Right ventricle myocardium inferior (tissue), 1 donor: ENCODE measurements around the gene DCAF4. TPM values are rescaled to one million over a fixed set of nuclear protein-coding genes. Genes with fewer than 3 reads are reported as not detected.

ENCODE experiments used
- ATAC-seq: fragments of 200-7000 bp; cut with Tn5 transposase; one replicate; pipeline ENCODE4 v1.9.1; 2020; ENCODE audit warnings: mild to moderate bottlenecking, moderate library complexity
- DNase-seq: peaks from one replicate; pipeline ENCODE4 v3.0.0; 2021; ENCODE audit errors: missing footprints
- intact Hi-C: fragments of 100-400 bp; cut with DNase I; formaldehyde crosslinking; loops from one replicate; pipeline ENCODE4 v1.11.0; 2022
- total RNA-seq: library from RNA; stranded (reverse); fragmentation: NEBNext Ultra II Directional; extraction: Animal tissue kit (Norgen Biotek cat#: 25700); gene quantifications from one replicate; pipeline ENCODE4 v1.2.1, GENCODE V29; 2021
- donor health status: DM: no; HTN: yes; CAD: no; lungs with severe emphysema.

Gene DCAF4
- total RNA-seq, 1 donor from 2014 or later = 7.9 TPM

DNA sequence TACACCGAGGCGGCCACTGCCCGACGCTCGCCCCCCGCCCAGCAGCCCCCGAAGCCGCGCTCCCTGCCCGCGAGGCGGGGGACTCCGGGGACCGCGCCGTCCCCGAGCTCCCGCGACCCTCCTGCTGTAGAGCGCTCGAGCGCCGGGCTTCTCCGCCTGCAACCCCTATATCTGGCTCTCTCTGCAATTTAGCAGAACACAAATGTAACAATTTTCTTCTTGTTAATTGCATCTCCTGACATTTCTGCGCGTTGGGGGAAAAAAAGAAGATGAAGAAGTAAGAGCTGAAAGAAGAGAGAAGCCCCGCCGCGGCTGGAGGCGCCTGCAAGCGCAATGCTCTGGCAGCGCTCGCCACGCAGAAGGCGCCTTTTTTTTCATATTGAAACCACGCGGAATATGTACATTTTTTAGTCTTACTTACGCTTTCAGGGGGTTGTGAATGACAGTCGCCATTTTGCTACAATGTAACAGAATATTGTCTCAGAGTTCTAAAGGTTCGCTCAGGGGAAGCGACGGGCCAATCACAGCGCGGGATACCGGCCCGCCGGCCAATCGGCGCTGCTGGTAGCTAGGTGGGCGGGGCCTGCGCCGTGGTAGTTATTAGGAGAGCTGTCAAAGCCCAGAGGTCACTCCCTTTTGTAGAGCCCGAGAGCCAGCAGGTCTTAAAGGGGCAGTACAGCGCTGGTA lies 32.5 kb upstream of the DCAF4 start, which contains the start of gene DPF3:
DPF3 (minus strand) TSS at position 466 of the 687 bp plus-strand sequence; CDS start at position 453, 13 bp downstream.
- intact Hi-C loops = loop anchor here (1.0 to 5.0 kb wide), 3 partner anchors 81 to 276 kb away; no protein-coding TSS in a partner anchor
- ATAC-seq (peak; percentile 98), DNase-seq (peak; percentile 98)

DNA sequence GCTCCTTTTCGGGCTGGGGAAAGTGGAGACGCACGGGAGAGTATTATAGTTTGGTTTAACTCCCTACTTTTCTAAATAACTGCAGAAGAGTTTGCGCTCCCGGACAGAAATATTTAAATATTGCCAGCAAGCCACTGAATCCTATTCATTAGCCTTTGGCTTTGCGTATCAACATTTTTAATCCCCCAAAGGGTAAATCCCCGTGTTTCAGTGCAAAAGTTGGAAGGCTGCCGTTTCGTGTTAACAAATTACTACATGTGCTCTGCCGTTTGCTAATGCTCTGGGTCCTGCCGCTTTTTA lies 32.0 kb upstream of the DCAF4 start:
- no peak for ATAC-seq
- no peak for DNase-seq
- intact Hi-C loops = loop anchor here (1.0 to 5.0 kb wide), 3 partner anchors 82 to 277 kb away; no protein-coding TSS in a partner anchor

DNA sequence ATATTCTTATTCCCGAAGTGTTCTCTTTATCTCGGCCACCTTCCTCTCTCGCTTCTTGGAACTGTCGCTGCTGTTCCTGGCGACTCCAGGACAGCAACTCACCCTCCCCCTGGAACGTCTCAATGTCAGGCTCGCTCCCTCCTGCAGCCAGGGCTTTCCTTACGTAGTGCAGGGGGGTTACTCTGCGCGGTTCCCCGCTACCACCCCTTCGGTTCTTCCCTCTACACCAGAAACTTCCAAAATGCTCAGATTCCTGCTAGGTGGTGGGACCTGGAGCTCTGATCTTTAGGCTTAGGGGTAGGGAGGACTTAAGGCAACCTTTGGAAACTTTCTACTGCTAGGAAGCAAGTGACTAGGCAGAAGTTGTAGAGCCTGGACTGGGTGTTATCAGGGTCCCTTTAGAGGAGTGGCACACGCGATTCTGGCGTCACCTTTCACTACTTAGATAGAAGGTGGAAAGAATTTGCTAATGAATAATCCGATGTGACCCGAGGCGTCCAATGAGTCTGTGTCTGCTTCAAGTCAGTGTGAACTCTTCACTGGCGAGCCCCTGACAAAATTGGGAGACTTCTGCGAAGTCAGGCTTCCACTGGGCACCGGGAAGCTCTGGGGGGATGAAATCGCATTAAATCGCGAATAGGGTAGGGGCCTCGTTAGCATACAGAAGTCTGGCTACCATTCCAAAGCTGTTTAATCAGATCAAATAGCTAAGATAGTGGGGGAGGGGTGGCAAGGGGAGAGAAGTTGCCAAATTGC lies 31.5 kb upstream of the DCAF4 start:
- peak; percentile 56 for ATAC-seq
- intact Hi-C loops = loop anchor here (1.0 to 5.0 kb wide), 3 partner anchors 82 to 278 kb away; no protein-coding TSS in a partner anchor
- DNase-seq = no peak

DNA sequence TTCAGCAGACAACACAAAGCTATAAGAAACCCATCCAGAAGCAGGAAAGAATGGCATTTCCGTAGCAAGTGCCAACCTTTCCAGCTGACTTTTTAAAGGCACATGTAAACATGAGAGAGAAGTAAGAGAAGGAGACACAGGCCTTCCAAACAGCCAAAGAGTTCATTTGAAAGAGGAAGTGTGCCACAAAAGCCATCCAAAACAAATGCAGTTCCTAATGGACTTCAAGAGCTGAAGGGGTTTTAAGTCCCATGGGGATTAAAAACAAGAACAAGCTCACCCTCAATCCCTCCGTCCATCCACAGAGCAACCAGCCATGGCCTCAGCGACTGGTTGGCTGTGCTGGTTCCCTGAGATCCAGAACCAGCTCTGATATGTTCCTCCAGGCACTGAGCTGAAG lies 27.8 kb upstream of the DCAF4 start:
- intact Hi-C loops = no loop called here
- DNase-seq (no peak), ATAC-seq (no peak)

DNA sequence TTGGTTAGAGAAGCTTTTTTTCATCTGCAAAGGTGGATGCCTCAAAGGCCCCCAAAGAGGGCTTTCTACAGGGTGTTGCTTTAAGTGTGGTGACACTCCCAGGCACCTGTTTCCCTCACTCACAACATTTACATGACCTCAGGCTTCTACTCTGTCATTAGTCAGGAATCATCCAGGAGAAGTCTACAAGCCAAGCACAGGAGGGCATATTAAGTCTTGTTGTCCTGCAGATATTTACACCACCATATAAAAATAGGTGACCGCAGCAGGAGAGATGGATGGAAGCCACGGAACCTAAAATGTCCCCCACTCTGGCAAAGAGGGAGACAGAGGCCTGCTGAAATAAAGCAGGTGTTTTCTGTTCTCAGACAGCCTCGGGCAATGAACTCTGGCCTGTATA lies 24.9 kb upstream of the DCAF4 start:
- DNase-seq = no peak
- intact Hi-C loops = loop anchor here (5.0 kb wide), 1 partner anchor 289 kb away; no protein-coding TSS in a partner anchor
- no peak for ATAC-seq

DNA sequence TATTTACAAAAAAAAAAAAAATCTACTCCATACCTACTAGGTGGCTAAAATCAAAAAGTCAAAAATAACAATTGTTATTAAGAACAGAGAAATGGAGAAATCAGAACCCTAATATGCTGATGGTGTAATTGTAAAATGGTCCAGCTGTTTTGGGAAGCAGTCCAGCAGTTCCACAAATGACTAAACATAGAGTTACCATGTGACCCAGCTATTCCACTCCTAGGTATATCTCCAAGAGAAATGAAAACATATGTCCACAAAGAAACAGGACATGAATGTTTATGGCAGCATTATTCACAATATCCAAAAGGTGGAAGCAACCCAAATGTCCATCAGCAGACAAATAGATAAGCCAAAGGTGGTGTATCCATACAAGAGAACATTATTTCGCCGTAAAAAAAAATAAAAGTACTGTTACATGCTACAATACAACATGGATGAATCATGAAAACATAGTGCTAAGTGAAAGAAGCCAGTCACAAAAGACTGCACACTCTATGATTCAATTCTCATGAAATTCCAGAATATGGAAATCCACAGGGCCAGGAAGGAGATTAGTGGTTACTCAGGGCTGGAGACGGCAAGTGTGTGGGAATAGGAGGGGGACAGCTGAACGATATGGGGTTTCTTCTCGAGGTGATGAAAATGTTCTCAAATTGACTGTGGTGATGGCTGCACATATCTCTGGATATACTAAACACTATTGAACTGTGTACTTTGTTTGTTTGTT lies 23.3 kb upstream of the DCAF4 start:
- ATAC-seq (no peak), DNase-seq (no peak)
- intact Hi-C loops = loop anchor here (5.0 kb wide), 1 partner anchor 291 kb away; no protein-coding TSS in a partner anchor

DNA sequence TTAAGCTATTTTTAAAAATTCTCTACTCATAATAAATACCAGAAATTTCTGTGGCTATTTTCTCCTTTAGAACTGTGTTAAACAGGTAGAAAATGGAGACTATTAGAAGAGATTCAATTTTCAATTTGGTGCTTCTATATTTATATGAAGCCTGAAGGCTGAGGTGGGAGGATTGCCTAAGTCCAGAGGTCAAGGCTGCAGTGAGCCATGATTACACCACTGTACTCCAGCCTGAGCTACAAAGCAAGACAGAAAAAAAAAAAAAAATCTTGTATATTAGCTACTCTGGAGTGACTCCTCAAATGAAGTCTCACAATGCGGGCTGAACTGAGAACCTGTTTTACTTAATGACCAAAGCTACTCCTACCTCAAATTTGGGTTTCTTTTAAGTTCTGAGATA lies 22.5 kb upstream of the DCAF4 start:
- intact Hi-C loops = loop anchor here (5.0 kb wide), 1 partner anchor 291 kb away; no protein-coding TSS in a partner anchor
- DNase-seq = no peak
- no peak for ATAC-seq

DNA sequence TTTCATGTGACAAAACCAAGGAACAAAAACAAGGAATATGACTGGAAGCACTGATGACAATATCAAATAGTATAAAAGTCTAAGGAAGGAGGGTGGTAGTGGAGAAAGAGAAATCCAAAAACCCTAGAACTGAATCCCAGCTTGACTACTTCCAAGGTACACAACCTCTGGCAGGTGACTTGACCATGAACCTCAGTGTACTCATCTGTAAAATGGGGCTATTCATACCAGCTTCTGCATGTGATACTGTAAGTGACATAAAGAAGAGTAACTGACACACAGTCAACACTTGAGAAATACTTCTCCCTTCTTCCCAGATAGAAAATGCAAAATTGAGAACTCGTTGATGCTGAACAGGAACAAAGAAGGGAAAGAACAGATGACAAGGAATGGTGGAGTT lies 22.0 kb upstream of the DCAF4 start:
- DNase-seq (no peak), ATAC-seq (no peak)
- intact Hi-C loops = loop anchor here (5.0 kb wide), 1 partner anchor 292 kb away; no protein-coding TSS in a partner anchor

DNA sequence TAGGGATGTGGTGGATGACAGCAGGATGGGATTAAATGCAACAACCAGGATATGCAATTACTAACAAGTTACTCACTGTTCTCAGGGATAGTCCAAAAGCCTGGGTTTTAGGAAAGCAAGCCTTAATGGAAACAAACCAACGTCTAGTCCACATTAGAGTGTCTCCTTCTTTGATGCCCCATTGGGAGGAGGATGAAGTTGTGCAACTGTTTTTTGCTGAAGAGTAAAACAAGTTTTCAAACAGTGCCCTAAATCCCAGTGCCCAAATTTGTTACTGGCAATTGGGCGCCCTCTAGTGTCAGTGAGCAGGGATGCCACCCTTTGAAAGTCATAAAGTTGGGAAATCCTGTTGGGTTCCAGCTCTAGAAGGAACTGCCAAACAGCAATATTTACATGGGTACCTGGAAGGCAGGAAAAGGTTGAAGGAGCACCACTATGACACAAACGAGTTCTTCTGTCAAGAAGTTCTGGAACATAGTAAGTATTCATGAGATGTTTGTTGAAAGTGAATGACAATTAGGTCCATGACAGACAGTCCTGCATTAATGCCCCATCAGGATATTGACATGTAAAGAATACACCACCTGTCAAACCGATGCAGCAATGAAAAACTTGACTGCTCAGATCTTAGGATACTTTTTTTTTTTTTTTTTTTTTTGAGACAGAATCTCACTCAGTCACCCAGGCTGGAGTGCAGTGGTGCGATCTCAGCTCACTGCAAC lies 21.3 kb upstream of the DCAF4 start:
- ATAC-seq (peak; percentile 76), DNase-seq (no peak)
- intact Hi-C loops = loop anchor here (1.0 to 5.0 kb wide), 2 partner anchors 293 to 388 kb away; no protein-coding TSS in a partner anchor

DNA sequence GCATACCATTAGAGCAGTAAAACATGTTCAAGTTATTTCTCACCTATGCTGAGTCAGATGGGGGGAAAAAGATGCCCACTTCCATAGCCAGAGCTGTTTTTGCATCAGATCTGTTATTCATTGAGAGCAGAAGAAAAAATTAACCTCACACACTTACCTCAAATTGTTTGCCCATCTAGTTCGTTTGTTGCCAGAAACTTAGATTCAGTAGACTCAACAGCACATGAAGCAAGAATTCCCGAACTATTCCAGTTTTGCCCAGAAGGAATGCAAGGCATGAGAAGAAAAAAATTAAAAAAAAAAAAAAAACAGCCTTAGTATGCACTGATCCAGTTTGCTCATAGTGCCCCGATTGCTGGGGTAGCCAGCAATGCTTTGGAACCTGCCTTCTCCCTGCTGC lies 19.9 kb upstream of the DCAF4 start:
- intact Hi-C loops = no loop called here
- DNase-seq = no peak

DNA sequence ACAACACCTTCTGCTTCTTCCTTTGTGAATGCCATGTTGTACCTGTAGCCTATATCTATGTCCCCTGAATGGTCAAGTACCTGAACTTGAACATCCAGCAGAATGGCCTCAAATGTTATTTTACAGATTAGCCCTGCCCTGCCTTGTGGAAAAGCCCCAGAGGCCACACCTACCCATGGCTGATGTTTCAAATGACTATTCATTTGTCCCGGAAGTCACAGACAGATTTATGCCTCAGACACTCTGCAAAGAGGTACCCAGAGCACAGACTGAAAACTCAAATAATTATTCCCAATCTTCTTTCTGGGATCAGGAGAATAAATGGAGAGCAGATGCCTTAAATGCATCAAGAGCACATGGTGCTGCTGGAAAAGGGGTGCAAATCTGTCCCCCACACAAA lies 19.4 kb upstream of the DCAF4 start:
- DNase-seq (no peak), ATAC-seq (no peak)
- intact Hi-C loops = no loop called here

More for the DNA sequence above, 19.9 kb upstream of the DCAF4 start:
- no peak for ATAC-seq

DNA sequence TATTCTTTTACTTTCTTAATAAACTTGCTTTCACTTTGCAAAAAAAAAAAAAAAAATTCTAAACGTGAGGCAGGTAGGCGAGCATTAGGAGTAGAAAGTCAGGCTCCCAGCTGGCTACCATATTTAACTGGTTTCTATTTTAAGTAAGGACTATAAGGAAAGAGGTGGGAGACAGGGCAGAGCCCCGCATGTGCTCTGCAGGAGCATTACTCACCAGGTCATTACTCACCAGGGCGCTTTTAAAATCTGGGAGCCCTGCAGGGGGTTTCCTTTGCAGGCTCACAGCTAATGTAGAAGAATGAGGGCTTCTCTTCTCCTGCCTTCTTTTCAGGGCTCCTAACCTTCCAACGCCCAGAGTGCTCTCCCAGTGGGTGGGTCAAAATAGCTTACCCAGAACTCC lies 18.4 kb upstream of the DCAF4 start:
- ATAC-seq = no peak
- DNase-seq = no peak
- intact Hi-C loops = no loop called here

DNA sequence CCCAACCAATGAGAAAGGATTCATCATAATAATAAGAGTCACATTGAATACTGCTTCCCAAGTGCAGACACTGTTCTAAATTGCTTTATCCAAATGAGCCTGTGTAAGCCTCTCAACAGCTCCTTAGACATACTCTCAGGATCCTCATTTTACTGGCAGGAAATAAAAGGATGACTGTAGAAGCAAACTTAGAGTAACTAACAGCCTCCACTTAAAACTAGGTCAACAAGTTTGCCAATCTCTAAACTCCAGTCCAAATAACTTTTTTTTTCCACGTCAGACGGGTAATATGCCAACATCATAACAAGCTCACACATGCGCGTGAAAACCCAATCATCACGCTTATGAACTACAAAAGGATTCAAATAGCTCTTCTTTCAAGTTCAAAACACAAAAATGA lies 17.1 kb upstream of the DCAF4 start:
- intact Hi-C loops = no loop called here
- ATAC-seq (peak; percentile 72), DNase-seq (no peak)

DNA sequence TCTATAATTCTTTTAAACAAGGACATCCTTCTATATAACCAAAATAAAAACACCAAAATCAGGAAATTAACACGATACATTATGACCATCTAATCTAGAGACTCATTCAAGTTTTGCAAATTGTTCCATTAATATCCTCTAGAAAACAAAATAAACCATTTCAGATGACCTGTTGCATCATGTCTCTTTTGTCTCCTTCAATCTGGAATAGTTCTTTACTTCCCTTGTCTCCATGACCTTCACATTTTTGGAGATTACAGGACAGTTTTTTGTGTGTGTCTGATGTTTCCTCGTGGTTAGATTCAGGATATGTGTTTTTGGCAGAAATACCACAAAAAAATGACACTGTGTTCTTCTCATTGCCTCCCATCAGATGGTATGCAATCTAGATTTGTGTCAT lies 12.5 kb upstream of the DCAF4 start:
- intact Hi-C loops = no loop called here
- ATAC-seq = no peak
- no peak for DNase-seq

DNA sequence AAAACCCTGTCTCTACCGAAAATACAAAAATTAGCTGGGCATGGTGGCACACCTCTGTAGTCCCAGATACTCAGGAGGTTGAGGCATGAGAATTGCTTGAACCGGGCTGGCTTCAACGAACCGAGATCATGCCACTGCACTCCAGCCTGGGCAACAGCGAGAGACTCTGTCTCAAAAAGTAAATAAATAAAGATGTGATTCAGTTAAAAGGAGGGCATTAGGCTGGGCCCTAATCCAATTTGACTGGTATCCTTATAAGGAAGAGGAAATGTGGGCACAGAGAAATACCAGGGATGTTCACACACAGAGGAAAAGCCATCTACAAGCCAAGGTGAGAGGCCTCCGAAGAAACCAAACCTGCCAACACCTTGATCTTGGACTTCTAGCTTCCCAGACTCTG lies 10.1 kb upstream of the DCAF4 start:
- ATAC-seq (no peak), DNase-seq (no peak)
- intact Hi-C loops = no loop called here

DNA sequence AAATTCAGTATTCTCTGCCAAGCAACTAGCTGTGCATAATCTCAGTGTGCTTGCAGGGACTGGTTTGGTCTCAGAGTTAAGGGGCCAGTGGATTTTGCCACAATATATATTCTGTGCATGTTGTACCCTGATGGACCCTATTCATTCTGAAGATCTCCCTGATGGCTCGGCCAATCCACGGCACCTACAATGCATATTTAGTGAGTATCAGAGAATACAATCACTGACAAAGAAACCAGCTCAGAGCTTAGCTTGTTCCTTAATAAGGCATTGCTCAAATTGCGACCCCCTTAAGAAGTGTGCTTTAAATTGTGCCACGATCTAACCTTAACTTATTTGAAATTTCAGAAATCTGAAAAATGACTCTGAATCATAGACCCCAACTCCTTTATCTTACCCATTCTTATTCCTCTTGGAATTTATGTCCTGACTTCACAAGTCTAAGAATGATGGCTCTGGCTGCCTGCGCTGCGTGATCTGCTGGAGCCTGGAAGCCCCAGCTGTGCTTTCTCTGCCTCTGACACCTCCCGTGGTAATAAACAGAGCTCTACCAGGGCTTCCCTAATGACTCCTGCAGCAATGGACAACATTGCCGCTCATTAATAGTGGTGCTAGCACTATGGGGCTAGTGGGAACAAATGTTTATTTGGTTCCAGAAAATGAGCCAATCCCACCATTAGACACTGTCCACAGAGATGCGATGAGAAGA lies 9.0 kb upstream of the DCAF4 start:
- no peak for DNase-seq
- intact Hi-C loops = no loop called here
- ATAC-seq = no peak

DNA sequence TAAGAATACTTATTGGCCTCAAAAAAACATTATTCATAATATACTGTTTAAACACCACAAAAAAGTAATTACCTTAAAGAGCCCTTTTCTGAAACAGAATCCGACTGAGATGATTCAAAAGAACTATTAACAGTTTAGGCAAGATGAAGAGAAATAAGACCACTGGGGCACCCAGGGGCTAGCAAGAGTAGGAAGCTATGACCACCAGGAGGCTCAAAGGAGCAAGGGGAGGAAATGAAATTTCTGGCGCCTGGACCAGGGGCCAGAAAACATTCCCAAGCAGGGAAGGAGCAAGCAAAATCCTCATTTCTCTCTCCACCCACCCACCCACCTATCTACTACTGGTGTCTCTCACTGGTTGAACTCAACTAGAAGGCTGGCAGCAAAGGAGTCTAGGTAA lies 6.3 kb upstream of the DCAF4 start:
- no peak for ATAC-seq

DNA sequence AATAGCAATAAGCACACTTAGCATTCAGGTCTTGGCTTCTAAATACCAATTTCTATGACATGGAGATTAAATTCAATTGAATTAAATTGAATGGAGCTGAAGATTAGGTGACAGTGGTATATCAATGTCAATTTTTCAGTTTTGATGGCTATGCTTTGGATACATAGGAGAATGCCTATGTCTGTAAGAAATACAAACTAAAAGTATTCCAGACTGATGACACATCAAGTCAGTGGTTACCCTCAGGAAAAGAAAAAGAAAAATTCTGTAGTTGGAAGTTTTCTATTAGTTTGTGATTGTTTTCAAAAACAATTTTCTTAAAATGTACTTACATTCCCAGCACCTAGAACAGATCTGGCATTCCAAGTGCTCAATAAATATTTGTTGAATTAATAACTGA lies 4.9 kb upstream of the DCAF4 start:
- ATAC-seq (no peak), DNase-seq (no peak)
- intact Hi-C loops = no loop called here

More for the DNA sequence above, 6.3 kb upstream of the DCAF4 start:
- intact Hi-C loops = no loop called here
- no peak for DNase-seq
